ENCODE measurements around the gene POLR2L.

DNA sequence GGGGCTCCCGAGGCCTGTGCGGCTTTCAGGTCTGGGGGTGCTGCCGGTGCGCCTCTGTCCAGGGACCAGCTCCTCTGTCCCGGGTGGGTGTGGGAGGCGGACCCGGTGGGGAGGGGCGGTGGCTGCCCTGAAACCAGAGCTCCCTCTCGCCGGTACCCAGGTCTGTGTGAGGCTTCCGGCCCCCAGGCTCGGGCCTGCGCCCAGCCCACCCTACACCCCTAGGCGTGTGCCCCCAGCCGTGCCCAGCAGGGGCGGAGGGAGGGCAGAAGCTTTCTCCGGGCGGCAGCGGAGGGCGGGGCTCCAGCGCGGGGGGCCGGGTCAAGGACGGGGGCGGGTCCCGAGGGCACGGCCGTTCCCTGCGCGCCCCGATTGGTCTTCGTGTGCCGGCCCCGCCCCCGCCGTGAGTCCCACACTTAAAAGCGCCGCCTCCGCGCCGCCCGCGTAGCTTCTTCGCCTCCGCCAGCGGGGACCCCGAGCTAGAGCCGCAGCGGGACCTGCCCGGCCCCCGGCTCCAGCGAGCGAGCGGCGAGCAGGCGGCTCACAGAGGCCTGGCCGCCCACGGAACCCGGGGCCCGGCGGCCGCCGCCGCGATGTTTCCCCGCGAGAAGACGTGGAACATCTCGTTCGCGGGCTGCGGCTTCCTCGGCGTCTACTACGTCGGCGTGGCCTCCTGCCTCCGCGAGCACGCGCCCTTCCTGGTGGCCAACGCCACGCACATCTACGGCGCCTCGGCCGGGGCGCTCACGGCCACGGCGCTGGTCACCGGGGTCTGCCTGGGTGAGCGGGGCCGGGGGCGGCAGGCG lies 23.0 kb downstream of the POLR2L start:
- TF ChIP-seq TCF7L2 (IDR thresholded peaks at IDR 0.05; ENCODE audit: low read depth, low read length) (no peak), ZNF460 (CRISPR knock-in tag; IDR thresholded peaks at IDR 0.05; ENCODE audit: borderline replicate concordance) (no peak), CEBPB (IDR thresholded peaks at IDR 0.05; ENCODE audit: borderline replicate concordance, low read depth, low read length) (no peak), POLR2AphosphoS5 (IDR thresholded peaks at IDR 0.05; ENCODE audit: low read depth, low read length) (peak; percentile 92), POLR2A (IDR thresholded peaks at IDR 0.05; ENCODE audit: insufficient read depth in 1 of 2, low read depth in 2 of 2, low read length in 2 of 2) (peak in 1 of 2 experiments; percentile 89; a peak in 2 of 4 replicates), ZNF724P (CRISPR knock-in tag; IDR thresholded peaks at IDR 0.05; ENCODE audit: borderline replicate concordance) (0 out of 2 replicates have a peak, but pooled peaks have one; percentile 62), GABPA (IDR thresholded peaks at IDR 0.05; ENCODE audit: low read depth, low read length) (no peak), GABPA (CRISPR knock-in tag; IDR thresholded peaks at IDR 0.05; ENCODE audit: low read depth) (no peak)
- TF ChIP-seq, protein P1, sequence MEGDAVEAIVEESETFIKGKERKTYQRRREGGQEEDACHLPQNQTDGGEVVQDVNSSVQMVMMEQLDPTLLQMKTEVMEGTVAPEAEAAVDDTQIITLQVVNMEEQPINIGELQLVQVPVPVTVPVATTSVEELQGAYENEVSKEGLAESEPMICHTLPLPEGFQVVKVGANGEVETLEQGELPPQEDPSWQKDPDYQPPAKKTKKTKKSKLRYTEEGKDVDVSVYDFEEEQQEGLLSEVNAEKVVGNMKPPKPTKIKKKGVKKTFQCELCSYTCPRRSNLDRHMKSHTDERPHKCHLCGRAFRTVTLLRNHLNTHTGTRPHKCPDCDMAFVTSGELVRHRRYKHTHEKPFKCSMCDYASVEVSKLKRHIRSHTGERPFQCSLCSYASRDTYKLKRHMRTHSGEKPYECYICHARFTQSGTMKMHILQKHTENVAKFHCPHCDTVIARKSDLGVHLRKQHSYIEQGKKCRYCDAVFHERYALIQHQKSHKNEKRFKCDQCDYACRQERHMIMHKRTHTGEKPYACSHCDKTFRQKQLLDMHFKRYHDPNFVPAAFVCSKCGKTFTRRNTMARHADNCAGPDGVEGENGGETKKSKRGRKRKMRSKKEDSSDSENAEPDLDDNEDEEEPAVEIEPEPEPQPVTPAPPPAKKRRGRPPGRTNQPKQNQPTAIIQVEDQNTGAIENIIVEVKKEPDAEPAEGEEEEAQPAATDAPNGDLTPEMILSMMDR (CRISPR knock-in tag; IDR thresholded peaks at IDR 0.05) = no peak
